Activated CD4-positive, alpha-beta T cell treated with anti-CD3 and anti-CD28 coated beads for 24 hours (primary cell): ENCODE measurements around the gene SHISA3.

Experiments used
- DNase-seq, 2 donors: peaks; one replicate each; pipeline ENCODE4 v3.0.0-alpha.2; 2020; ENCODE audit warnings: low read depth in 2 of 2

The SHISA3 gene

DNA sequence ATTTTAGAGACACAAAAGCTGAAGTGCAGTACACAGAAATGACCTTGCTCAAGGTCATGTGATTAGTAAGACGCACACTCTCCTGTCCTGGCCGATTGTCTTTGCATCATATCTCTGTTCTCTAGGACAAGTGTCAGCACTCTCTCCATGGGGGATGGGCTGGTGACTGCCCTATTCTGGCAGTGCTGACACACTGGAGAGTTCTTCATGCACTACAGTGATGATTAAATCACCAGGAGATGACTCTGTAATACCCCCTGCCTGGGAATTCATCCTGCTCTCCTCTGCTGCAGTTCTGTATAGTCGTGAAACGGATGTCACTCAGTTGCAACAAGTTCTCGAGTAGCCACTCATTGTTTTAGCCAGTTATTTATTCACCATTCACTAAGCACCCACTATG, 5.3 kb upstream of the SHISA3 start:
- DNase-seq = no peak

DNA sequence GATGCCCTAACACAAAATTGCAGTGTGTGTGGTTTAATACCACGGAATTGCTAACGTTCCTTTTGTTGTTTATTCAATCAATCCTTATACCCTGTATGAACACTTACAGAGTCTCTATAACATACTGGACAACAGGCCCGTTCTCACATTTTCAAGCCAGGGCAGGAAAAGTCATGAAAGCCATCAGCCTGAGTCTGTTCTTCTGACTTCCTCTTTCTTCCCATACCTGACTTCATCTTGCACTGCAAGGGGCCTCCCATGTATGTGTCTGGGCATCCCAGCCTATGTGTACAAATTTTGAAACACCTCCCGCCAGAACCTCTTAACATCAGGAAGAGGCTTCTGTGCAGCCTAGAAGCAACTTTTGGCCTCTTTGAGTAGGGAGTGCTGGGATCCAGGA, 4.9 kb upstream of the SHISA3 start:
- no peak for DNase-seq

DNA sequence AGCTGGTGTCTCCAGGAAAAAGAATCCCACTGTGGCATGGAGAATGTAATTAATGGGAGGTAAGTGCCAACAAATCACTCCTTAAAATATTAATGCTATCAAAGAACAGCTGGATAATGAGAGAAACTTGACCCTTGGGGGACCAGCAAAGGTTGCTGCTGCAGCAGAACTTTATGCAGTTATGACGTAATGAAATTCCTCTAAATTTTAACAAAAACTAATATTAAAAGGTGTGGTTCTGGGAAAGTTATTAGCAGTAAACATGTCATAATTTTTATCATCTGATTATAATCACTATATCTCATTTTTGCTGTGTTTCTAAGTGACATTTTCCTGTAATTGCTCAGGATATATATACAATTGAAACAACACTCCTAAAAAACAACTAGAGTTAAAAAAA, 1.7 kb upstream of the SHISA3 start:
- DNase-seq = no peak

DNA sequence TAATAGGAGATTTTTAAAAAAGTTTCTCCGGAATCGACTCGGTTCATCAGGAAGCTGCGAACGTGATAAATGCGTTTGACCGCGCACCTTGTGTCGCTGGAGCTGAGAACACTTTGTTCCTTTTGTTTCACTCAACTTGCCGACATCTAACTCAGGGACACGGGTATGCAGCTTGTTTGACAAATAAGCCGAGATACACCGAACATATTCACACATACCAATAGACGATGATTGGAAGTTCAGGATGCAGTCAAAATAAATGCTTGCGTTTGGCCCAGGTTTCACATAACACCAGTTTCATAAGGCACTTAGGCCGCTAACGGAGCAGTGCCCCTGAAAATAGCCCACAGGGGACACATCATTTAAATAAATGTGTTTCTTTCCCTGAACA, 932 bp upstream of the SHISA3 start:
- DNase-seq = no peak

DNA sequence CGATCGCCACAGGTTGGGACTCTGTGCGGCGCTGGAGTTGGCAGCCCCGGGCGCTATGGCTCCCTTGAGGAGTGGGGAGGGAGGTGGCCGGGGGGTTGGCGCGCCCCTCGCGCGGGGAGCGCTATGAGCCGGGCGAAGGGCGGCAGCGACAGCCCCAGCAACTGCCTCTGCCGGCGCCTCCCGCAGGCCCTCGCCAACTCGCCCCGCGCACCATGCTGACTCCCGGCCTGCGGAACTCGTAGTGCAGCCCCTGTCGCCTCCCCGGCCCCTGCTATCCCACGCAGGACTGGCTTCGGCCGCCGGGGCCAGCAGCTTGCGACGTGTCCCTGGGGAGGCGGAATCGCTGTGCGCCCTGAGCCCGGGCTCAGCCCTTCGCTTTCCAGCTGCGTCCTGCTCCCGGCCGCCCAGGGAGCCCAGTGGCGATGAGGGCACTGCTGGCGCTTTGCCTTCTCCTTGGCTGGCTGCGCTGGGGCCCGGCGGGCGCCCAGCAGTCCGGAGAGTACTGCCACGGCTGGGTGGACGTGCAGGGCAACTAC, 415 bp downstream of the SHISA3 start:
- no peak for DNase-seq

DNA sequence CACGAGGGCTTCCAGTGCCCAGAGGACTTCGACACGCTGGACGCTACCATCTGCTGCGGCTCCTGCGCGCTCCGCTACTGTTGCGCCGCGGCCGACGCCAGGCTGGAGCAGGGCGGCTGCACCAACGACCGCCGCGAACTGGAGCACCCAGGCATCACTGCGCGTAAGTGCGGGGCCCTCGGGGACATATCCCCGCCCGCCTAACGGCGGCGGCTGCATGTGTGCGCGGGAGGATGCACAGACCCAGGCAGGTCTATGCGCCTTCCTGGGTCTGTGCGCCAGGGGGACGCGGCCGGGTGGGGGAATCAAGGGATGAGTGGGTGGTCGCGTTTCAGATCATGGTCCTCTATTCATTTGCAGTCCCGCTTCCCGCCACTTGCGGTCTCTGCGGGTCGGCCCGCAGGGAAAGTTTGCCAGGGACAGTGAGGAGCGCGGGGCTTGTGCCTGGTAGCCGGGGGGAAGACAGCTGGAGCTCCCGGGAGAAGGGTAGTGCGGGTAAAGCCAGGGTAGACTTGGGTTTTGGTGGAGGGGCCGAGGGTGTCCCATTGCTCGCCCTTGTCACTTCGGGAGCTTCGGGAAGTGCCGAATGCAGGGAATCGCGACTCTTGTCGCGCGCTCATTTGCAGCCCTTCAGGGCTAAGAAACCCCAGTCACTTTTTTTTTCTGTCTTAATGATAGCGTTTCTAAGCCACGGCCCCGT, 1.0 kb downstream of the SHISA3 start:
- no peak for DNase-seq

DNA sequence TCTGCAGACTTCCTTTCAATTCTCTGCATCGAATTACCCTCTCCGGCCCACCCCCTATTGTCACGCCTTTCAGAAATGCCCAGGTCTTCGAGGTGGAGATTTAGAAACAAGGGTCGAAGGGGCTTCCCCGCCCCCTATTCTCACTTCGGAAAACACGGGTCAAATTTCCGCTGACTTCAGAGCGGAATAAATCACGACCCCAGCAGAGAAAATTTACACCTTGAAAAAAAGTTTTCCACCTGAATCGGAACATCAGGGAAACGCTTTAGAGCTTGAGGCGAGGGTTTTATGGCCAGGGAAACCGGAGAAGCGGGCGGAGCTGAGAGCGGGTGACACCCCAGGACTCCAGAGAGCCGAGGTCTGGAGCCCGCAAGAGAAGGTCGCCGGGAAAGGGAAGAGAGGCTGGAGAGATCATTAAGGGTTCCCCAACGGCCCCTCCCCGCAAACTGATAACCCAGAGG, 1.6 kb downstream of the SHISA3 start:
- no peak for DNase-seq

DNA sequence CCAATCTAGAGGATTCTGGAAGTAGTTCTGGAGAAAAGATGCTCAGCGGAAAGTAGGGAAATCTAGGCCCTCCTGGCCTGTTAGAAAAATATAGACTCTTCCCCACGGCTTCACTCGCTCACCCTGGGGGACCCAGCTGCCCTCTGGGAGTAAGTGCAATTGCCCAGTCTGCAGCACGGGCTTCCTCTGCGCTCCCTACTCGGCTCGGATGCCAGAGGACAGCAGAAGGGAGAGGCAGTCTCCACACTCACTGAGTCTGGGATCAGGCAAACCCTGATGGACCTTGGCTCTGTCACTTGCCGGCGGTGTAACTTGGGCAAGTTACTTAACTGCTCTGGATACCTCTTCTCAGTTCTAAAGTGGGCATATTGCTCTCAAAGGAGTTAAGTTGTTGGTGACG, 2.1 kb downstream of the SHISA3 start:
- no peak for DNase-seq

DNA sequence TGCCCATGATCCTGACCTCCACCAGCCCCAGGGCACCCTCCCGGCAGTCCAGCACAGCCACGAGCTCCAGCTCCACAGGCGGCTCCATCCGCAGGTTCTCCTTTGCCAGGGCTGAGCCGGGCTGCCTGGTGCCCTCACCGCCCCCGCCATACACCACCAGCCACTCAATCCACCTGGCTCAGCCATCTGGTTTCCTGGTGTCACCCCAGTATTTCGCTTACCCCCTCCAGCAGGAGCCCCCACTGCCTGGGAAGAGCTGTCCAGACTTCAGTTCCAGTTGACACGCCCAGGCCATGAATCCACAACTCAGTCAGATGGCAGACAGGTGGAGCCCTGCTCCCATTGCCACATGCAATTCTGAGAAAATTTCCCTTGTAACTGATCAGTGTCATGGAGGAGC, 3.9 kb downstream of the SHISA3 start:
- no peak for DNase-seq

DNA sequence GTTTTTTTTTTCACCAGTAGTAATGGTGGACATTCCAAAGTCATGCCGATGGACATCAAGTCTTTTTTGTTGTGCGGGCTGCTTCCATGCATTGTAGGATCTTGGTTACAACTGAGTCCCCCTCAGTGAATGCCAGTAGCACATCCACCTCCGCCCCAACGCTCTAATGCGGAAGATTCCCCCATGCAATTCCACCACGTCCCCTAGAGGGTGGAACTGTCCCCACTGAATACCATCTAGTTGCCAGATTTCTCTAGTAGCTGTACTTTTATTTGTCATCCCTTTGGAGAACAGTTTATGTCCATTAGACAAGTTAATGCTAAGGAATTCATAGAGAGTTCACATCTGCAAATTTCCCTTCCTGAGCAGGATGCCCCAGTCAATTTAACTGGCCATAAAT, 6.7 kb downstream of the SHISA3 start:
- DNase-seq = no peak

DNA sequence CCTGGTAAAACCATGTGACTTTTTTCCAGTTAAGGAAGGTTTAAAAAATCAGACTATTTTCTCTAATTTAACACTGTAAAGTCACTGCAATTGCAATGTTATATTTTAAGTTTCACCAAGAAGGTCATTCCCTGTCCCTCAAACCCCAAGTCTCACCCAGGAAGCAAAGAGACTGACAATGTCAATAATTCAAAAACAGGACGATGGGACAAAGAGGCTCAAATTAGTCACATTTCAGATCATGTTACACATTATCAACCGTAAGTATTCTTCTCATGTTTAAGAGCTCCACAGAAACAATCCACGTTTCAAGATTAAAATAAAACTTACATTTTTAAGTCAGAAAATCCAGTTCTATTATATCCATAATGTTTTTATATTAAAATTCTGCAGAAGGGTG, 13.2 kb downstream of the SHISA3 start:
- no peak for DNase-seq

DNA sequence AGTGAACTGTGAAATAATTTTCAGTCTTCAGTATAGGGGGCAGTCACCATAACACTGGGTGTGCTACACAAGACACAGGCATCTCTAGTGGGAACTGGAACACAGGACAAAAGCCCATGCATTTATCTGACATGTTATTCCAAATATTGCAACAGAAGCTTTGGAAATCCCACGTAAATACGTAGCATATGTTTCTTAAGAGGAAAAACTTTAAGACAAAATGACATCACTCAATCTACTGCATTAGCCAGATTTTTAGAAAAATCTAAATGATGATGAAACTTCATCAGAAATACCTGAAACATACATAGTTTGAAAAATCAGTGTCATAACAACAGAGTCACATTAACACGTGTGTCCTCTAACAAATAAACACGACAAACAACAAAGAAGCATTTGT, 14.5 kb downstream of the SHISA3 start:
- DNase-seq = no peak

DNA sequence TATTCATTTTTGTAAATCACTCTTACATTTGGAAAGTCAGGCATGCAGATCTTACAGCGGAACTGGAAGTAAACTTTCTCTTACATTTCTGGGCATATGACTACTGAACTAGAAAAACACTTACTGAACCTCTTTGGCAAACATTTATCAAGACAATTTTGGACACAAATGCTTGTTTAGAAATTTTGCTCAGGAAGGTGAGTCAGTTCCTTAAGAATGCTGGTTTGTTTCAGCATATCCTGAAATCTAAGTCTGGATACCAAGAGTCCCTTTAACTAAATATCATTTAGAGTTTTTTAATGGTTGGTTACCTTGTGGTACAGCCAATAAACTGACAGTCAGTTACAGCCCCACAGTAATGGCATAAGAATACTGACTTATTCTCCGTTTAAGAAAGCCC, 15.0 kb downstream of the SHISA3 start:
- DNase-seq = no peak

DNA sequence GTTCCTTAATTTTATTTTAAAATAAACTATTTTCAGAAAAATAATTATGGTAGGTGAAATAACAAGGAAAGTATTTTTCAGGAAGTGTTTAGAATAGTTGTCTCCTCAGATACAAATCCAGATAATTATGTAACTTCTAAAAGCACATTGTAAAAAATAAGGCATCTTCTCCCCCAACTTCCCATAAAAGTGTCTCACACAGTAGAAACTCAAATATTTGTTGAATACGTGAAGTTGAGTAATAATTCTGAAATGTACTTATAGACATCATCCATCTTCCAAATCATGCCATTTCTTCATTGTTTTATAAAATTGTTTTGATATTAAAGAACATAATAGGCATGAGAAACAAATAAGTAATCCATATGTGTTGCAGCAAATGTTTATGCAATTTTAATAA, 18.0 kb downstream of the SHISA3 start:
- DNase-seq = no peak

DNA sequence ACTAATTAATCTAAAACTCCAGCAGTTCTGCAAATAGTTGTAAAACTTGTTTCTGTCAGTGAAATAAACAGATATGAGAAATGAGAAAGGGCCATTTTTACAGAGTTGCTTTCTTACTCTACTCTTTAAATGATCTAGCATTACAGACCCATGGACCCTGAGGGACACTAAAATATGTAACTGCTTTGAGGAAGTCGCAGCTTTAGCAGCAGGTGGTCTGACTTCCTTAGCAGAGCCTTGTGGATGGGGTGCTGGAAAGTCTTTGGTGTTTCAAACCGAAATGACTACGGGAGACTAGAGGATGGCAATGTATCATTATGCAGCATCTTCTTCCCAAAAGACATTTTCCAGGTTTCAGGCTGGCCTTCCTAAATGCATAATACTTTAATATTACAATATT, 18.7 kb downstream of the SHISA3 start:
- DNase-seq = no peak

DNA sequence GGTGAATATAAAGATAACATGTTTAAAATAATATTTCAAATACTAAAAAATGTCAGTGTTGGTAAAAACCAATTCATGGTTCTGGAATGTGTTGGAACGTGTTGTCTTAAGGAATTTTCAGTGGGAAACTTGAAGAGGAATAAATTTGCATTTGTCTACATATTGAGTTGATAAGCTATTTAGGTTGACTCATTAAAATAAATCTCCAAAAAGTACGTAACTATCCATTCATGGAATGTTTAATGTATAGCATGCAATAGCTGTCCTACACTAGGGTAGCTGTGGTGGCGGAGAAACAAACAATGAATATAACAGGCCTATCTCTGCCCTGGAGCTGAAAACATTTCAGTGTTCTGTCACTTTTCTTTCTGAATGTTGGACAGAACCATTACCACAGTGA, 20.3 kb downstream of the SHISA3 start:
- DNase-seq = no peak

DNA sequence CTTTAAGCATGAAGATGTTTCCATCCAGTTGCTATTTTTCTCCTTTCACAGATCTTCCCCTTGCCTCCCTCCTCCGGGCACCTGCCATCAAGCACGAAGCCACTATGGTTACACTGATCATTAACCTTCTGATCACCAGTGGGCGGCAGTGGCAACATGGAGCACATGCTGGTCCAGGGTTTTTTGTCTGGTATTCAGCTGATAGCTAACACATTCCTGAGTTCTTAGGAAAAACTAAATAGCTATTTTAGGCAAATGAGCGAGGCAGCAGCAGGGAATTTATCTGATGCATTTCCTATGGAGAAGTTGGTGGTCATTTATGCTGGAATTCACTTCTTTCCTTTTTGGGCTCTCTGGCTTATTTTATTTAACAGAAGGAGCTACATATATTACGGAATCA, 22.9 kb downstream of the SHISA3 start:
- DNase-seq = no peak

DNA sequence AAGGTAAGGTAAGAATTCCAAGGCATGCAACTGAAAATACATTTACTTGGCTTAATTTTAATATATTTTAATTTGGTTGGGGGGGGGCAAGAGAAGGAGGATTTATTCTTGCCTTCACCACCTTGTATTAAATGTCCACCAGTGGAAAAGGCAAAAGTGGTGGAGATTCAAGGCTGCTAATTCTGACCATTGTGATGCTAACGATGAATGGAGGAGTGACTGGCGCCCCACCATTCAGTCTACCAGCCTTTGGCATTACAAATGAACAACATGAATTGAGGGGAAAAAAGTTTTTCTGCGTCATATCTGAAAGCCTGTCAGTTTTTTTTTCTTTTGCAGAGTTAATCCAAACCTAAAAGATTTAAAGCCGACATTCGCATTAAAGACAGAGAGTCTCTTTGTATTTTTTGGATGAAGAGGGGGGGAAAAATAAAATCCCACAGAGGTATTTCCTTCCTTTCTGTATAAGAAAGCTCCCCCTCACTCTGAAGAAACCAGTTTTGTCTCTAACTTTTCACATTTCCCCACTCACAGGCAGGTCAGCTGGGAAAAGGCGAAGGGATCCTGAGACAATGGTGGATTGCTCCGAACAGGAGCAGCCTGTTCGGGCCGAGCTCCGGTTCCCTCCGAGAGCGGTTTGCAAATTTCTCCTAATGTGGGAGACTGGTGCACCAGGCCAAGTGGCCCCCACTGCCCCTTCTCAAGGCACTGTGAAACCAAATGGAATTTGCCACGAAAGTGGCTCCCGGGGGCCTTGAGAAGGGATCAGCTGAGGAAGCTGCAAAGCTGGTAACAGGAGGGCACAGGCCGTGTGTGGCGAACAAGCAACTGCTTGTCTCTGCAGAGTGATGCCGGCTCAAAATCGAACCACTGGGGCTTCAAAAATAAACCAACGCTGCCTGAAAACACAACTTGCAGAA, 28.1 kb downstream of the SHISA3 start:
- no peak for DNase-seq

DNA sequence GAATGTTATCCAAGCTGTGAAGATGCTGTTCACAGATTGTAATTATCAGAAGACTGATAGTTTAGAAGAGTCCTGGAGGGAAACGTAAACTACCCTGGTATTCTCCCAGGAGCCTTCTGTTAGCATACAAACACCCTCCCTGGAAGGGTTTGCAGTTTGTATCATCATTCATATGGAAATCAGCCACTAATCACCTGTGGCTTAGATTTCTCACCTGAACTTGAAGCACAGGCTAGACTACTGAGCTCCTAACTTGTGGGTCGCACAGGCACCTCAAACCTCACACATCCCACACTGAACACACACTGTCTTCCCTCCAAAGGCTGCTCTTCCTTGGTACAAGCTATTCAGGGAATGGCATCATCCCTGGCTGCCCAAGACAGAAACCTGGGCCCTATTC, 30.7 kb downstream of the SHISA3 start:
- no peak for DNase-seq

DNA sequence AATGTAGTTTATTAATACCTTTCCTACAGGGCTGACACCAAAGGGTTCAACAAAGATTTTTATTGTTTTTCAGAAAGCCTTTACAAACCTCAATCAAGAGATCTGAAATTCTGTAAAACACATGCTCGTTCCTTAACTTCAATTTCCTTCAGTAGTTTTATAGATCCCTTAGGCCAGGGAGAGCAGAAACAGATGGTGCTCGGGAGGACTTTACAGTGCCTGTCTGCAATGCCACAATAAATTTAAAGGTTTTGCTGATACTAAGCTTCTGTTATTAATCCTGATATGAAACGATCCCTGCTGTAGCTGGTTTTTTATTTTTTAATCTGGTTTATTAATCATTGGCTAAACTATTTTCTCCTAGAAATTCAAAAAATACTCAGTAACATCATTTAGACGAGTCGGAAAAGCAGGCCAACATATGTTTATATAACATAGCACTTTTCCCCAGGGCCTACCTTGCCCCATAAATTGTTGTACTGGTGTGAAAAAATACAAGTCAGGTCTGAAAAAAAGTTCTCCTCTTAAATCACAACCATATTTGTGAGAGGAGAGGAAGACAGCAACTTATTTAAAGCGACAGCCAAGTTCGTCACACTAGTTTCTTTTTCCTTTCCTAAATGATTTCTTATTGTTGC, 39.8 kb downstream of the SHISA3 start:
- DNase-seq = no peak

DNA sequence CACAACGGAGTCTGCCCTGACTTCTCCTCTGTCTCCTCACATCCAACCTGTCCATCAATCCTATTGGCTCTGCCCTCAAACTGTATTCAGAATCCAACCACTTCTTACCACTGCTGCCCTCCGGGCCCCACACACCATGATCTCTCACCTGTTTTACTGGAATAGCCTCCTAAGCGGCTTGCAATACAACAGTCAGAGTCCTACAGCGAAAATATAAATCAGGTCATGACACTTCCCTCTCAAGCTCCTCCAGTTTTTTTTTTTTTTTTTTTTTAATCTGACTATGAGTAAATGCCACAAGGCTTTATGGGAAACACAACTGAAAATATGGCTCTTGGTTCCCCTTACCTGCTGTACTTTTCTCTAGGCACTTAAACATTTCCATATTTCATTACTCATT, 42.8 kb downstream of the SHISA3 start:
- no peak for DNase-seq

DNA sequence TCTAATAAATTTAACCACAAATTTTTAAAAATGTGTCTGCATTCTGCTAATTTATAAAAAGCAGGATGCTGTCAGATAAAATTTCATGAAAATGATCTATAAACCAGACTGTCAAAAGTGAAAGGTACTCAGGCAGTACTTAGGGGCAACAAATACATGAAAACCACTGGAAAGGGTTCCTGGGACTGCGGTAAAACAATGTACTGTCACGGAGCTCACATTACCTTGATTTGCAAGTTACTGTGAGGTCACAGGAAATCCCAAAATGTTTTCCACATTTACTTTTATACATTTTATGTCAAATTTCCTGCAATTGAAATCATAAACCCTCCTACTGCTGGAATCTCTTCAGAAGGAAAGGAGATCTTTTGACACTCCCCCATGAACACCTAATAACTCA, 45.3 kb downstream of the SHISA3 start:
- DNase-seq = no peak

DNA sequence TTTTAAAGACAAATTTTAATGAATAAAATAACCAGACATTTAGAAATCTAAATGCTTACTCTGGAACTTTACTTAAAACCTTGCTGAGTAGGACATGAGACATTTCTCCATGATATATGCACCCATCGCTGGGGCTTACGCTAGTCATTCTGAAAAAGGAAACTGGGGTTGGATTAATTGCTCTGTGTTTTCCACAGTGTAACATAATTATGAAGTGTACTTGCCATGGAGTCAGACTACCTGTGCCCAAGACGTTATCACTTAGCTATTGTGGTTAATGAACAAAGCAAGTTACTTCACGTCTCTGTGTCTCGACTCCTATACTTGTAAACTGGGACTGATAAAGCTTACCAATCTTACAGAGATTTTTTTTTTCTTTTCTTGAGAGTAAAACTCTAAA, 47.8 kb downstream of the SHISA3 start:
- no peak for DNase-seq
